ENCODE data around the gene KRTAP10-12.

The KRTAP10-12 gene

GRCh38 chr21:44697811-44698734 lies 1.1 kb downstream of the KRTAP10-12 start:
- Histone ChIP-seq H3K4me1 (no peaks in the 10 kb centered on the region), H3K27me3 (ENCODE audit: low read depth) (peaks cover 34% of the 10 kb centered on the region), H3K4me3 (no peak overlapping the region), H3K36me3 (replicated peaks) (no peaks in the 10 kb centered on the region), H3K9me3 (no peaks in the 10 kb centered on the region)
- DNase-seq (ENCODE audit: low spot score in 2 of 2): no peak
- in situ Hi-C loops (cut with MboI; ENCODE audit: low sequenced_read_pairs): no loop called here

GRCh38 chr21:44699502-44700001 lies 2.6 kb downstream of the KRTAP10-12 start:
- Histone ChIP-seq H3K36me3 (replicated peaks) (no peaks in the 10 kb centered on the region), H3K4me1 (no peaks in the 10 kb centered on the region), H3K4me3 (no peak overlapping the region), H3K9me3 (no peaks in the 10 kb centered on the region), H3K27me3 (ENCODE audit: low read depth) (peaks cover 35% of the 10 kb centered on the region)
- in situ Hi-C loops (cut with MboI; ENCODE audit: low sequenced_read_pairs): loop anchor here (10.0 kb wide), 1 partner anchor 55 kb away; the partner anchor contains the start of gene KRTAP10-11
- DNase-seq (ENCODE audit: low spot score in 2 of 2): no peak

GRCh38 chr21:44700101-44701022 lies 3.4 kb downstream of the KRTAP10-12 start:
- peaks cover 43% of the 10 kb centered on the region for H3K27me3 ChIP-seq (ENCODE audit: low read depth)
- H3K9me3 ChIP-seq: no peaks in the 10 kb centered on the region
- no peak for DNase-seq (ENCODE audit: low spot score in 2 of 2)
- no peaks in the 10 kb centered on the region for H3K36me3 ChIP-seq (replicated peaks)
- no peaks in the 10 kb centered on the region for H3K4me1 ChIP-seq
- in situ Hi-C loops (cut with MboI; ENCODE audit: low sequenced_read_pairs): loop anchor here (10.0 kb wide), 1 partner anchor 56 kb away; the partner anchor contains the start of gene KRTAP10-11
- H3K4me3 ChIP-seq: no peak overlapping the region

GRCh38 chr21:44701023-44701400 lies 4.0 kb downstream of the KRTAP10-12 start:
- H3K36me3 ChIP-seq (replicated peaks): no peaks in the 10 kb centered on the region
- in situ Hi-C loops (cut with MboI; ENCODE audit: low sequenced_read_pairs): loop anchor here (10.0 kb wide), 1 partner anchor 56 kb away; the partner anchor contains the start of gene KRTAP10-11
- no peak for DNase-seq (ENCODE audit: low spot score in 2 of 2)
- H3K27me3 ChIP-seq (ENCODE audit: low read depth): peaks cover 44% of the 10 kb centered on the region
- H3K9me3 ChIP-seq: no peaks in the 10 kb centered on the region
- no peaks in the 10 kb centered on the region for H3K4me1 ChIP-seq
- no peak overlapping the region for H3K4me3 ChIP-seq

GRCh38 chr21:44701541-44701940 lies 4.6 kb downstream of the KRTAP10-12 start:
- Histone ChIP-seq H3K4me3 (no peak overlapping the region), H3K9me3 (no peaks in the 10 kb centered on the region), H3K27me3 (ENCODE audit: low read depth) (peaks cover 46% of the 10 kb centered on the region), H3K4me1 (no peaks in the 10 kb centered on the region), H3K36me3 (replicated peaks) (no peaks in the 10 kb centered on the region)
- DNase-seq (ENCODE audit: low spot score in 2 of 2): no peak
- in situ Hi-C loops (cut with MboI; ENCODE audit: low sequenced_read_pairs): loop anchor here (10.0 kb wide), 1 partner anchor 57 kb away; the partner anchor contains the start of gene KRTAP10-11

GRCh38 chr21:44702111-44702972 lies 5.4 kb downstream of the KRTAP10-12 start:
- in situ Hi-C loops (cut with MboI; ENCODE audit: low sequenced_read_pairs): loop anchor here (10.0 kb wide), 1 partner anchor 58 kb away; the partner anchor contains the start of gene KRTAP10-11
- Histone ChIP-seq H3K4me1 (no peaks in the 10 kb centered on the region), H3K9me3 (no peaks in the 10 kb centered on the region), H3K36me3 (replicated peaks) (no peaks in the 10 kb centered on the region), H3K27me3 (ENCODE audit: low read depth) (peaks cover 48% of the 10 kb centered on the region), H3K4me3 (no peak overlapping the region)
- DNase-seq (ENCODE audit: low spot score in 2 of 2): no peak

GRCh38 chr21:44702973-44703730 lies 6.2 kb downstream of the KRTAP10-12 start:
- Histone ChIP-seq H3K36me3 (replicated peaks) (no peaks in the 10 kb centered on the region), H3K4me1 (no peaks in the 10 kb centered on the region), H3K4me3 (no peak overlapping the region), H3K27me3 (ENCODE audit: low read depth) (peaks cover 49% of the 10 kb centered on the region), H3K9me3 (no peaks in the 10 kb centered on the region)
- DNase-seq (ENCODE audit: low spot score in 2 of 2): no peak
- in situ Hi-C loops (cut with MboI; ENCODE audit: low sequenced_read_pairs): loop anchor here (10.0 kb wide), 1 partner anchor 58 kb away; the partner anchor contains the start of gene KRTAP10-11

GRCh38 chr21:44703731-44704635 lies 7.0 kb downstream of the KRTAP10-12 start:
- H3K36me3 ChIP-seq (replicated peaks): no peaks in the 10 kb centered on the region
- DNase-seq (ENCODE audit: low spot score in 2 of 2): no peak
- H3K4me3 ChIP-seq: no peak overlapping the region
- H3K9me3 ChIP-seq: no peaks in the 10 kb centered on the region
- H3K27me3 ChIP-seq (ENCODE audit: low read depth): peaks cover 51% of the 10 kb centered on the region
- in situ Hi-C loops (cut with MboI; ENCODE audit: low sequenced_read_pairs): loop anchor here (10.0 kb wide), 1 partner anchor 59 kb away; the partner anchor contains the start of gene KRTAP10-11
- H3K4me1 ChIP-seq: no peaks in the 10 kb centered on the region

GRCh38 chr21:44704636-44705001 lies 7.6 kb downstream of the KRTAP10-12 start:
- in situ Hi-C loops (cut with MboI; ENCODE audit: low sequenced_read_pairs): loop anchor here (10.0 kb wide), 1 partner anchor 60 kb away; the partner anchor contains the start of gene KRTAP10-11
- H3K4me3 ChIP-seq: no peak overlapping the region
- no peaks in the 10 kb centered on the region for H3K4me1 ChIP-seq

GRCh38 chr21:44706026-44706705 lies 9.2 kb downstream of the KRTAP10-12 start:
- no peak for DNase-seq (ENCODE audit: low spot score in 2 of 2)
- no peaks in the 10 kb centered on the region for H3K4me1 ChIP-seq
- in situ Hi-C loops (cut with MboI; ENCODE audit: low sequenced_read_pairs): loop anchor here (10.0 kb wide), 1 partner anchor 61 kb away; the partner anchor contains the start of gene KRTAP10-11
- no peaks in the 10 kb centered on the region for H3K9me3 ChIP-seq
- H3K27me3 ChIP-seq (ENCODE audit: low read depth): peaks cover 61% of the 10 kb centered on the region
- no peak overlapping the region for H3K4me3 ChIP-seq
- H3K36me3 ChIP-seq (replicated peaks): no peaks in the 10 kb centered on the region

More at GRCh38 chr21:44704636-44705001, 7.6 kb downstream of the KRTAP10-12 start:
- DNase-seq (ENCODE audit: low spot score in 2 of 2): no peak
- Histone ChIP-seq H3K9me3 (no peaks in the 10 kb centered on the region), H3K36me3 (replicated peaks) (no peaks in the 10 kb centered on the region), H3K27me3 (ENCODE audit: low read depth) (peaks cover 57% of the 10 kb centered on the region)
